GM23338 (cell line): Measurements from ENCODE around the gene SPINK6. TPM values are rescaled to one million over a fixed set of nuclear protein-coding genes. Genes with fewer than 3 reads are reported as not detected.
A peak's percentile ranks its signal among the peaks of the same experiment; 100 is the strongest.

Experiments used
- ATAC-seq: fragments of 200-7000 bp; cut with Tn5 transposase; 3 replicates; pipeline ENCODE4 v1.9.1; 2020
- DNase-seq: peaks from one replicate; pipeline ENCODE4 v3.0.0-alpha.2; 2015; ENCODE audit warnings: low spot score
- H2AFZ ChIP-seq: fragments of 200-600 bp; sonication (generic); 2 replicates; pipeline ENCODE4 v1.8.0; 2016; ENCODE audit warnings: antibody characterized with exemption, mild to moderate bottlenecking, moderate library complexity
- H3F3A ChIP-seq: fragments of 200-600 bp; sonication (generic); replicated peaks from 2 replicates; pipeline ENCODE4 v1.8.0; 2017; ENCODE audit warnings: antibody characterized with exemption, mixed run types, low read depth
- H3K27ac ChIP-seq: fragments of 200-600 bp; sonication (generic); 2 replicates; pipeline ENCODE4 v1.6.1; 2016; ENCODE audit warnings: low read depth
- H3K27me3 ChIP-seq: fragments of 200-600 bp; sonication (generic); 2 replicates; pipeline ENCODE4 v1.8.0; 2016; ENCODE audit warnings: mild to moderate bottlenecking, mixed run types, moderate library complexity; ENCODE audit not compliant: insufficient read depth
- H3K36me3 ChIP-seq: fragments of 200-600 bp; sonication (generic); 2 replicates; pipeline ENCODE4 v1.8.0; 2016; ENCODE audit warnings: mild to moderate bottlenecking; ENCODE audit not compliant: insufficient read depth
- H3K4me1 ChIP-seq: fragments of 200-600 bp; sonication (generic); 2 replicates; pipeline ENCODE4 v1.8.0; 2016; ENCODE audit warnings: mild to moderate bottlenecking, moderate library complexity; ENCODE audit not compliant: insufficient read depth
- H3K4me2 ChIP-seq: fragments of 200-600 bp; sonication (generic); 2 replicates; pipeline ENCODE4 v1.7.1; 2017; ENCODE audit warnings: mixed run types
- H3K4me3 ChIP-seq: fragments of 200-600 bp; sonication (generic); 2 replicates; pipeline ENCODE4 v1.6.1; 2016; ENCODE audit warnings: mixed run types
- H3K79me2 ChIP-seq: fragments of 200-600 bp; sonication (generic); replicated peaks from 2 replicates; pipeline ENCODE4 v1.8.0; 2017; ENCODE audit warnings: mild to moderate bottlenecking; ENCODE audit not compliant: insufficient read depth
- H3K9me2 ChIP-seq: fragments of 200-600 bp; sonication (generic); 2 replicates; pipeline ENCODE4 v1.8.0; 2017; ENCODE audit not compliant: insufficient read depth
- H4K20me1 ChIP-seq: fragments of 200-600 bp; sonication (generic); replicated peaks from 2 replicates; pipeline ENCODE4 v1.8.0; 2017; ENCODE audit warnings: mild to moderate bottlenecking; ENCODE audit not compliant: insufficient read depth
- H3K27ac Mint-ChIP-seq: 2 replicates; pipeline ENCODE4 v1.8.0; 2020; ENCODE audit warnings: inconsistent platforms, mild to moderate bottlenecking, moderate library complexity, mixed read lengths
- H3K27me3 Mint-ChIP-seq: 3 replicates; pipeline ENCODE4 v1.8.0; 2022; ENCODE audit warnings: low read depth, mild to moderate bottlenecking, moderate library complexity, mixed read lengths, inconsistent platforms; ENCODE audit not compliant: insufficient read depth, poor library complexity
- H3K36me3 Mint-ChIP-seq: 3 replicates; pipeline ENCODE4 v1.8.0; 2021; ENCODE audit warnings: low read depth, mild to moderate bottlenecking, inconsistent platforms, moderate library complexity, mixed read lengths
- H3K4me1 Mint-ChIP-seq: 3 replicates; pipeline ENCODE4 v1.8.0; 2020; ENCODE audit warnings: mild to moderate bottlenecking, inconsistent platforms, mixed read lengths
- H3K4me3 Mint-ChIP-seq: 3 replicates; pipeline ENCODE4 v1.8.0; 2021; ENCODE audit warnings: moderate library complexity, mild to moderate bottlenecking, inconsistent platforms, mixed read lengths
- H3K9me3 Mint-ChIP-seq: 3 replicates; pipeline ENCODE4 v1.8.0; 2020; ENCODE audit warnings: moderate library complexity, mild to moderate bottlenecking, inconsistent platforms, mixed read lengths
- CREB1 ChIP-seq: fragments of 250-450 bp; sonication (Bioruptor Pico); IDR thresholded peaks from 2 replicates; pipeline ENCODE4 v1.5.0; 2020; ENCODE audit warnings: low read depth, mild to moderate bottlenecking, moderate library complexity
- EZH2 ChIP-seq: fragments of 200-600 bp; sonication (generic); IDR thresholded peaks from one replicate; pipeline ENCODE4 v1.8.0; 2017; ENCODE audit warnings: antibody characterized with exemption, mild to moderate bottlenecking, low read depth; ENCODE audit not compliant: unreplicated experiment
- EZH2phosphoT487 ChIP-seq: fragments of 200-600 bp; sonication (generic); IDR thresholded peaks from one replicate; pipeline ENCODE4 v1.8.1; 2018; ENCODE audit warnings: antibody characterized with exemption; ENCODE audit not compliant: unreplicated experiment
- JUNB ChIP-seq: IDR thresholded peaks from one replicate; pipeline ENCODE4 v1.6.1; 2016; ENCODE audit warnings: antibody characterized with exemption; ENCODE audit not compliant: unreplicated experiment
- NANOG ChIP-seq: IDR thresholded peaks from 2 replicates; pipeline ENCODE4 v1.6.1; 2016; ENCODE audit warnings: antibody characterized with exemption, borderline replicate concordance
- POLR2AphosphoS5 ChIP-seq: IDR thresholded peaks from 2 replicates; pipeline ENCODE4 v1.6.1; 2016; ENCODE audit warnings: antibody characterized with exemption, low read depth
- STAT1 ChIP-seq: IDR thresholded peaks from one replicate; pipeline ENCODE4 v1.6.1; 2016; ENCODE audit warnings: antibody characterized with exemption; ENCODE audit not compliant: unreplicated experiment
- ZNF331 ChIP-seq: fragments of 250-450 bp; sonication (Bioruptor Pico); IDR thresholded peaks from 2 replicates; pipeline ENCODE4 v1.5.0; 2020; ENCODE audit warnings: low read depth, mild to moderate bottlenecking, moderate library complexity
- polyA plus RNA-seq: library from polyadenylated mRNA; unstranded; fragments of >200 nt; fragmentation: Nextera tagmentation; extraction: Ambion mirVana; gene quantifications from 2 replicates; pipeline ENCODE4 v1.2.1, GENCODE V29; 2016
- total RNA-seq: library from RNA; depleted of rRNA; stranded (reverse); fragments of >200 nt; shearing (Covaris generic); gene quantifications from 2 replicates; pipeline ENCODE4 v1.2.3, GENCODE V29; 2014
- TF ChIP-seq, protein P1 (sequence below), 2 experiments: fragments of 200-600 bp in 1 of 2; sonication (generic) in 1 of 2; conservative IDR thresholded peaks; 2 replicates each; pipeline versions ENCODE4 v1.5.1 to v1.6.1; 2016 to 2017; ENCODE audit warnings: antibody characterized with exemption in 2 of 2, low read depth in 2 of 2, mild to moderate bottlenecking in 2 of 2, moderate library complexity in 1 of 2
- TF ChIP-seq, protein P2 (sequence below): fragments of 250-450 bp; sonication (Bioruptor Pico); IDR thresholded peaks from 2 replicates; pipeline ENCODE4 v1.5.0; 2020; ENCODE audit warnings: mild to moderate bottlenecking, moderate library complexity
- TF ChIP-seq, protein P3 (sequence below): IDR thresholded peaks from 2 replicates; pipeline ENCODE4 v1.6.1; 2016; ENCODE audit warnings: antibody characterized with exemption

SPINK6 gene
- total and polyA plus RNA-seq, 2 experiments from 2014 or later = 0.53 TPM; not detected in 1

DNA sequence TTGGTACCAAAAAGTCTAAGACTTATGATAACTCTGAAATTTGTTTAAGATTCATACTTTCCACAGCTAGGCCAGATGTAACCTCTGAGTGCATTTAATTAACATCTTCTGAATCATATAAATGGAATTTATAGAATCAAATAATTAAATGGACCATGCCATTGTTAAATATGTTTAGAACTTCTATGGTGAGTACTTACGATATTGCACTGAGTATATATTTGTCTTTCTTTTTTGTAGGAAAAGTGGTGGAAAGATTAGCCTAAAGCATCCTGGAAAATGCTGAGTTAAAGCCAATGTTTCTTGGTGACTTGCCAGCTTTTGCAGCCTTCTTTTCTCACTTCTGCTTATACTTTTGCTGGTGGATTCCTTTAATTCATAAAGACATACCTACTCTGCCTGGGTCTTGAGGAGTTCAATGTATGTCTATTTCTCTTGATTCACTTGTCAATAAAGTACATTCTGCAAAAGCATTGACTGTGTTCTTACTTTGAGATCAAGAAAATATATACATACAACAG lies 11.9 kb downstream of the SPINK6 start:
- Histone ChIP-seq H3K27me3 (no peaks in the 10 kb centered on the region), H3K9me2 (0 out of 2 replicates have a peak, but pooled peaks cover 6% of the 10 kb centered on the region), H2AFZ (no peak overlapping the region), H3K4me3 (no peak overlapping the region), H4K20me1 (no peaks in the 10 kb centered on the region), H3K79me2 (no peaks in the 10 kb centered on the region), H3K4me1 (no peaks in the 10 kb centered on the region), H3F3A (no peaks in the 10 kb centered on the region), H3K27ac (no peak overlapping the region), H3K36me3 (no peaks in the 10 kb centered on the region), H3K4me2 (no peak overlapping the region)
- H3K4me3 Mint-ChIP-seq = no peak overlapping the region
- TF ChIP-seq STAT1 = no peak
- H3K4me1 Mint-ChIP-seq = no peaks in the 10 kb centered on the region
- no peak overlapping the region for H3K27ac Mint-ChIP-seq
- no peaks in the 10 kb centered on the region for H3K36me3 Mint-ChIP-seq
- no peaks in the 10 kb centered on the region for H3K27me3 Mint-ChIP-seq
- H3K9me3 Mint-ChIP-seq = no peaks in the 10 kb centered on the region
- DNase-seq (no peak), ATAC-seq (no peak)

DNA sequence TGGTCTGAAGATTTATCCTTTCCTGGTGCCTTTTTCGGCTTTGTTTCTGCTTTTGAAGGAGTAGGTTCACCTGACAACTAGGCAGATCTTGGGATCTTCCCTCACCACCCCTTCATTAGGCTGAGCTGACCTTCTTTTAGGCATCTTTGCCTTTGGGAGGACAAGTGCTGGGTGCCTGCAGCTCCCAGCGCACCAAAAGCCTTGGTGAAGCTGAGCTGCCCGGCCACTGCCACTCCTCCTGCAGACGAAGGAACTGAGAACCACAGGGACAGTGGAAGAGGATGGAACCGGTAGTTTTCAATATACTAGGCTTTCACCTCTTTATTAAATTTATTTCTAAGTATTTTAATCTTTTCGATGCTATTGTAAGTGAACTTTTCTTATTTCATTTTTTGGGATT lies 18.7 kb downstream of the SPINK6 start:
- Histone ChIP-seq H3K4me3 (no peak overlapping the region), H3F3A (no peaks in the 10 kb centered on the region), H3K4me2 (no peak overlapping the region), H2AFZ (no peak overlapping the region), H3K9me2 (0 out of 2 replicates have a peak, but pooled peaks cover 6% of the 10 kb centered on the region), H3K4me1 (no peaks in the 10 kb centered on the region), H3K36me3 (no peaks in the 10 kb centered on the region), H3K27me3 (no peaks in the 10 kb centered on the region), H3K79me2 (no peaks in the 10 kb centered on the region), H4K20me1 (no peaks in the 10 kb centered on the region), H3K27ac (no peak overlapping the region)
- H3K27ac Mint-ChIP-seq = no peak overlapping the region; the same call in 1 of the 2 replicates
- no peaks in the 10 kb centered on the region for H3K9me3 Mint-ChIP-seq
- no peaks in the 10 kb centered on the region for H3K27me3 Mint-ChIP-seq
- no peak overlapping the region for H3K4me3 Mint-ChIP-seq
- H3K4me1 Mint-ChIP-seq = no peaks in the 10 kb centered on the region
- H3K36me3 Mint-ChIP-seq = no peaks in the 10 kb centered on the region
- DNase-seq = peak; percentile 7
- peak; percentile 62 for ATAC-seq
- TF ChIP-seq, protein P1, sequence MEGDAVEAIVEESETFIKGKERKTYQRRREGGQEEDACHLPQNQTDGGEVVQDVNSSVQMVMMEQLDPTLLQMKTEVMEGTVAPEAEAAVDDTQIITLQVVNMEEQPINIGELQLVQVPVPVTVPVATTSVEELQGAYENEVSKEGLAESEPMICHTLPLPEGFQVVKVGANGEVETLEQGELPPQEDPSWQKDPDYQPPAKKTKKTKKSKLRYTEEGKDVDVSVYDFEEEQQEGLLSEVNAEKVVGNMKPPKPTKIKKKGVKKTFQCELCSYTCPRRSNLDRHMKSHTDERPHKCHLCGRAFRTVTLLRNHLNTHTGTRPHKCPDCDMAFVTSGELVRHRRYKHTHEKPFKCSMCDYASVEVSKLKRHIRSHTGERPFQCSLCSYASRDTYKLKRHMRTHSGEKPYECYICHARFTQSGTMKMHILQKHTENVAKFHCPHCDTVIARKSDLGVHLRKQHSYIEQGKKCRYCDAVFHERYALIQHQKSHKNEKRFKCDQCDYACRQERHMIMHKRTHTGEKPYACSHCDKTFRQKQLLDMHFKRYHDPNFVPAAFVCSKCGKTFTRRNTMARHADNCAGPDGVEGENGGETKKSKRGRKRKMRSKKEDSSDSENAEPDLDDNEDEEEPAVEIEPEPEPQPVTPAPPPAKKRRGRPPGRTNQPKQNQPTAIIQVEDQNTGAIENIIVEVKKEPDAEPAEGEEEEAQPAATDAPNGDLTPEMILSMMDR (conservative IDR thresholded peaks at IDR 0.05; ENCODE audit: low read depth in 2 of 2) = no peak
- TF ChIP-seq STAT1 (no peak), JUNB (no peak), NANOG (no peak), EZH2phosphoT487 (no peak), CREB1 (CRISPR knock-in tag) (no peak), ZNF331 (no peak), EZH2 (no peak), POLR2AphosphoS5 (no peak)
- TF ChIP-seq, protein P2, sequence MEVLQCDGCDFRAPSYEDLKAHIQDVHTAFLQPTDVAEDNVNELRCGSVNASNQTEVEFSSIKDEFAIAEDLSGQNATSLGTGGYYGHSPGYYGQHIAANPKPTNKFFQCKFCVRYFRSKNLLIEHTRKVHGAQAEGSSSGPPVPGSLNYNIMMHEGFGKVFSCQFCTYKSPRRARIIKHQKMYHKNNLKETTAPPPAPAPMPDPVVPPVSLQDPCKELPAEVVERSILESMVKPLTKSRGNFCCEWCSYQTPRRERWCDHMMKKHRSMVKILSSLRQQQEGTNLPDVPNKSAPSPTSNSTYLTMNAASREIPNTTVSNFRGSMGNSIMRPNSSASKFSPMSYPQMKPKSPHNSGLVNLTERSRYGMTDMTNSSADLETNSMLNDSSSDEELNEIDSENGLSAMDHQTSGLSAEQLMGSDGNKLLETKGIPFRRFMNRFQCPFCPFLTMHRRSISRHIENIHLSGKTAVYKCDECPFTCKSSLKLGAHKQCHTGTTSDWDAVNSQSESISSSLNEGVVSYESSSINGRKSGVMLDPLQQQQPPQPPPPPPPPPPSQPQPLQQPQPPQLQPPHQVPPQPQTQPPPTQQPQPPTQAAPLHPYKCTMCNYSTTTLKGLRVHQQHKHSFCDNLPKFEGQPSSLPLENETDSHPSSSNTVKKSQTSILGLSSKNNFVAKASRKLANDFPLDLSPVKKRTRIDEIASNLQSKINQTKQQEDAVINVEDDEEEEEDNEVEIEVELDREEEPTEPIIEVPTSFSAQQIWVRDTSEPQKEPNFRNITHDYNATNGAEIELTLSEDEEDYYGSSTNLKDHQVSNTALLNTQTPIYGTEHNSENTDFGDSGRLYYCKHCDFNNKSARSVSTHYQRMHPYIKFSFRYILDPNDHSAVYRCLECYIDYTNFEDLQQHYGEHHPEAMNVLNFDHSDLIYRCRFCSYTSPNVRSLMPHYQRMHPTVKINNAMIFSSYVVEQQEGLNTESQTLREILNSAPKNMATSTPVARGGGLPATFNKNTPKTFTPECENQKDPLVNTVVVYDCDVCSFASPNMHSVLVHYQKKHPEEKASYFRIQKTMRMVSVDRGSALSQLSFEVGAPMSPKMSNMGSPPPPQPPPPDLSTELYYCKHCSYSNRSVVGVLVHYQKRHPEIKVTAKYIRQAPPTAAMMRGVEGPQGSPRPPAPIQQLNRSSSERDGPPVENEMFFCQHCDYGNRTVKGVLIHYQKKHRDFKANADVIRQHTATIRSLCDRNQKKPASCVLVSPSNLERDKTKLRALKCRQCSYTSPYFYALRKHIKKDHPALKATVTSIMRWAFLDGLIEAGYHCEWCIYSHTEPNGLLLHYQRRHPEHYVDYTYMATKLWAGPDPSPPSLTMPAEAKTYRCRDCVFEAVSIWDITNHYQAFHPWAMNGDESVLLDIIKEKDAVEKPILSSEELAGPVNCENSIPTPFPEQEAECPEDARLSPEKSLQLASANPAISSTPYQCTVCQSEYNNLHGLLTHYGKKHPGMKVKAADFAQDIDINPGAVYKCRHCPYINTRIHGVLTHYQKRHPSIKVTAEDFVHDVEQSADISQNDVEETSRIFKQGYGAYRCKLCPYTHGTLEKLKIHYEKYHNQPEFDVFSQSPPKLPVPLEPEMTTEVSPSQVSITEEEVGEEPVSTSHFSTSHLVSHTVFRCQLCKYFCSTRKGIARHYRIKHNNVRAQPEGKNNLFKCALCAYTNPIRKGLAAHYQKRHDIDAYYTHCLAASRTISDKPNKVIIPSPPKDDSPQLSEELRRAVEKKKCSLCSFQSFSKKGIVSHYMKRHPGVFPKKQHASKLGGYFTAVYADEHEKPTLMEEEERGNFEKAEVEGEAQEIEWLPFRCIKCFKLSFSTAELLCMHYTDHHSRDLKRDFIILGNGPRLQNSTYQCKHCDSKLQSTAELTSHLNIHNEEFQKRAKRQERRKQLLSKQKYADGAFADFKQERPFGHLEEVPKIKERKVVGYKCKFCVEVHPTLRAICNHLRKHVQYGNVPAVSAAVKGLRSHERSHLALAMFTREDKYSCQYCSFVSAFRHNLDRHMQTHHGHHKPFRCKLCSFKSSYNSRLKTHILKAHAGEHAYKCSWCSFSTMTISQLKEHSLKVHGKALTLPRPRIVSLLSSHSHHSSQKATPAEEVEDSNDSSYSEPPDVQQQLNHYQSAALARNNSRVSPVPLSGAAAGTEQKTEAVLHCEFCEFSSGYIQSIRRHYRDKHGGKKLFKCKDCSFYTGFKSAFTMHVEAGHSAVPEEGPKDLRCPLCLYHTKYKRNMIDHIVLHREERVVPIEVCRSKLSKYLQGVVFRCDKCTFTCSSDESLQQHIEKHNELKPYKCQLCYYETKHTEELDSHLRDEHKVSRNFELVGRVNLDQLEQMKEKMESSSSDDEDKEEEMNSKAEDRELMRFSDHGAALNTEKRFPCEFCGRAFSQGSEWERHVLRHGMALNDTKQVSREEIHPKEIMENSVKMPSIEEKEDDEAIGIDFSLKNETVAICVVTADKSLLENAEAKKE (CRISPR knock-in tag) = no peak
- TF ChIP-seq, protein P3, sequence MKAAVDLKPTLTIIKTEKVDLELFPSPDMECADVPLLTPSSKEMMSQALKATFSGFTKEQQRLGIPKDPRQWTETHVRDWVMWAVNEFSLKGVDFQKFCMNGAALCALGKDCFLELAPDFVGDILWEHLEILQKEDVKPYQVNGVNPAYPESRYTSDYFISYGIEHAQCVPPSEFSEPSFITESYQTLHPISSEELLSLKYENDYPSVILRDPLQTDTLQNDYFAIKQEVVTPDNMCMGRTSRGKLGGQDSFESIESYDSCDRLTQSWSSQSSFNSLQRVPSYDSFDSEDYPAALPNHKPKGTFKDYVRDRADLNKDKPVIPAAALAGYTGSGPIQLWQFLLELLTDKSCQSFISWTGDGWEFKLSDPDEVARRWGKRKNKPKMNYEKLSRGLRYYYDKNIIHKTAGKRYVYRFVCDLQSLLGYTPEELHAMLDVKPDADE = no peak
